NOMO-1 treated with dmso at 0.1 percent for 144 hours (cell line): ENCODE measurements around the gene PAH.

Experiments
- DNase-seq: peaks from one replicate; lab custom pipeline; 2025; ENCODE audit not compliant: unreplicated experiment; lab: John Stamatoyannopoulos, UW

The PAH gene

DNA sequence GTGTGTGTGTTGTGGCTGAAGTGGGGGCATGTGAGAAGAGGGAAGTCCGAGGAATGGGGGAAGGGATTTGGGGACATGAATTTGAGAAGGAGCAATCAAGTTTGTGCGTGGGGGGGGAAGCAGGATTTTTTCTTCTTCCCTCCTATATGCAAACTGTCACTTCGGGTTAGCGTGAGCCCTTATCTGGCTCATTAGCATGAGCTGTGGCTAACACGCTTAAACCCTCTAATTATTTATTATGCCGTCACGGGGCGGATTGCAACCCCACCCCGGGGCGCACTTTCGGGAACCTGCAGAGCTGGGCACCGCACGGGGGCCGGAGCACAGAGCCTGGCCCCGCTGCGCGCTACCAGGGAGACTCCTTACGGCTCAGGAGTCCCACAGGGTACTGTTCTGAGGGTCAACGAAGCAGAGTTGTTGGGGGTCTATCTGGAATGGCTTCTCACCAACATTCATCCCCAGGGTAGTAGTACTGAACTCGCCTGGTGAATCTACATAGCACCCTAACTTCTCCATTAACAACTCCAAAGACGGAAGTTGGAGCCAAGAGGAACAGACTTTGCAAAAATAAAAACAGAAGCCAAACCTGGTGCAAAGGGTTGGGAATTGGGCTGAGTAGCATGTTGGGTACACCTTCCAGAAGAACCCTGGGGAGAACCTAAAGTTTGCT, 34.0 kb upstream of the PAH start:
- no peak for DNase-seq

DNA sequence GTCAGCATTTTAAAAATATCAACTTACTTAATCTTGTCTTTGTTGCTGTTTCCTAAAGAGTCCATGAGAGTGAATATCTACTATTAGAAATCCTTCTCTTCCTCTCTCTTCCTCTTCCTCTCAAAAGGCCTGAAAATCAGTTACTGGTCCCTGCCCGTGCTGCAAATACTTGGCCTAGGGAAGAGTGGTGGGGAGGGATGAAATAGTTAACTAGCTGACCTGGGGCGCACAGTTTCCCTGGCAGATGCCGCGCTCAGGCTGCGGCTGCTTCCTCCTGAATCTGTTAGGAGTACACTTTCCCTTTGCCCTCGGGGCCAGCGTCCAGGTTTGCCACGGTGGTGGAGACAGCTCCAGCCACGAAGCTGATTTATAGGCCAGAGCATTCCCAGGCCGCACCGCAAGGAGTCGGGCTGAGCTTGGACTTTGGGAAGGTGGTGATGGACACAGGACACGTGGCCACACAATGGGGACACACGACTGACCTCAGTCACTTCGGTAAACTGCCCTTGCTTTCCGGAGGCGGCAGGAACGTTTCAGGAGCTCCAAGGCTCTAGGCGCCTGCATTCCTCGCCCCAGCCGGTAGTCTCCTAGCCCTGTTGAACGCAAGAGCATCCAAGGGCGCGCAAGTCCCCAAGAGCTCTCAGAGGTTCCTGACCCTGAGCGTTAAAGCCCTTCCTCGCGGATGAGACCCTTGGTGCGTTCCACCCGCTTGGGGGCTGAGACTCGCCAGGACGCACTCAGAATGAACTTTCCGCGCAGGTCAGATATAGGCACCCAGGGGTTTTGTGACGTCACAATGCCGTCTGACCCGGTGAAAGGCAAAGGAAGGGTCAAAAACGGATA, 33.3 kb upstream of the PAH start:
- no peak for DNase-seq

DNA sequence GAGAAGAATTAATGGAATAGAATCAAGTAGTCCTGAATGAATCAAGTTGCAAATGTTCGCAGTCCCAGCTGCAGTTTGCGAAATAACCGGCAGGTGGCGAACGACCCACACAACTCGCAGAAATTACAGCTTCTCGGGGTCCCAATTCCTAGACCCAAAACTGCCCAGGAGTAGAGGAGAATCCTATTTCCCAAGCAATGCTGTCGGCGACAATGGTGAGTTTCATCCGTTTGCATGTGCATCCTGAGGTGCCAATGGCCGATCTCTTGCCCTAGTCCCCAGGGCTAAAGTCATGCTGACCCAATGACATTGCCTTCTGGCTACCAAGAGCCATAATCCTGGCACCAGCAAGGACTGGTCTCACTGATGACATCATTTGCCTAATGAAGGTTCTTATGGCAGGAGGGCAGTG, 31.9 kb upstream of the PAH start:
- DNase-seq: no peak

DNA sequence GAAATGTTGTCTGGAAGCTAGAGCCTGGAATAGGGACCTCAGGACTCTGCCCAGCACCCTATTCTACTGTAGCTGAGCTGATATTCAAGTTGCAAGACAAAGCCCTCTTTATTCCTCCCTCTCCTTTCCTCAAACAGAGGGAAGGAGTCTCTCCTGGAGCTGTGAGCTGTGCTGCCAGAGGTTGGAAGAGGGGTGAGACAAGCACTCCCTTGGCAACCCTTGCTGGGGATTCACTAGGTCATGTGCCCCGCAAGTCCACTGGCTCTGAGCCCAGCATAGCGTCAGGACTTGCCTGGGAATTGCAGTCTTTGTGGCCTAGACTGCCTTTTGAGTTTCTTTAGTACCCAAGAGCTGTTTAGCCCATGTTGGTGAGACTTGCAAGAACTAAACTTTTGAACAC, 29.0 kb upstream of the PAH start:
- DNase-seq: no peak

- no peak for DNase-seq
Observed at GRCh38 chr12:102939670-102940222, 22.7 kb upstream of the PAH start.

DNA sequence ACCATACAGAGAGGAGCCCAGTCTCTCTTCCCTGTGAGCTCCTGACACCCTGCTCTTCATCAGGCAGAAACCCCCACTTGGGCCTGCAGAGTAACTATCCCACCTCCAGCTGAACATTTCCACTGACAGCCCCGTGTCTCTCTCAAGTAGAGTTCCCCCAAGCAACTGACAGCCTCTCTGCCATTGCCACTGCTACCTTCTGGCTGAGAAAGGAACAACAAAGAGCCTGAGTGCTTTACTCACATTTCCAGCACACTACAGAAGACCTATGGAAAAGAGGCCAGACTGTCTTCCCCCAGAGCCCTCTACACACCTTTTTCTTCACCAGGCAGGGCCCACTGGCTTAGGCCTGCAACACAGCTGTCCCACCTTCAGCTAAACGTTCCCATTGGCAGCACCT, 22.0 kb upstream of the PAH start:
- no peak for DNase-seq

DNA sequence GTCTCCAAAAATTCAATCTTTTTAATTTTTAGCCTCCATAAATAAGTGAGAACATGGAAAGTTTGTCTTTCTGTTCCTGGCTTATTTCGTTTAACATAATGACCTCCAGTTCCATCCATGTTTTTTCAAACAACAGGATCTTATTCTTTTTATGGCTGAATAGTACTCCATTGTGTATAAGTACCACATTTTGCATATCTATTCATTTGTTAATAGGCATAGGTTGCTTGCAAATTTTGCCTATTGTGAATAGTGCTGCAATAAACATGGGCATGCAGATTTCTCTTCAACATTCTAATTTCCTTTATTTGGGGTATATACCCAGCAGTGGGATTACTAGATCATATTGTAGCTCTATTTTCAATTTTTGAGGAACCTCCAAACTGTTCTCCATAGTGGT, 16.1 kb upstream of the PAH start:
- no peak for DNase-seq

GRCh38 chr12:102927220-102927619, 10.2 kb upstream of the PAH start:
- no peak for DNase-seq

GRCh38 chr12:102921240-102921639, 4.2 kb upstream of the PAH start:
- DNase-seq: no peak

GRCh38 chr12:102920271-102920670, 3.2 kb upstream of the PAH start:
- no peak for DNase-seq

DNA sequence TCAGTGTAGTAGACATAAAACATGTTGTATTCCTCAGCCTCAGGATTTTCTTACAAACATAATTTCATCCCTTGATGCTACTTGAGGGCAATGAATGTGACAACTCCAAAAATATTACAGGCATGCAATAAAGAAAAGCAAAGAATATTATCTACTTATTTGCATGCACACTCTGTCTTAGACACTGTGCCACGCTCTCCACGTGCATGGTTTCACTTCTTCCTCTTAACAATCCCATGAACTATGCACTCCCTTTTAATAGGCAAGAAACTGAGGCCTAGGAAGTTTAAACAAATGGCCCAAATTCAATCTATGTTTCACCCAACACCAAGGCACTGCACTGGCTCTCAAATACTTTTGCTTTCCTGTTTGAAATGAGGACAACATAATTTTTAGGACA, 1.8 kb upstream of the PAH start:
- no peak for DNase-seq

DNA sequence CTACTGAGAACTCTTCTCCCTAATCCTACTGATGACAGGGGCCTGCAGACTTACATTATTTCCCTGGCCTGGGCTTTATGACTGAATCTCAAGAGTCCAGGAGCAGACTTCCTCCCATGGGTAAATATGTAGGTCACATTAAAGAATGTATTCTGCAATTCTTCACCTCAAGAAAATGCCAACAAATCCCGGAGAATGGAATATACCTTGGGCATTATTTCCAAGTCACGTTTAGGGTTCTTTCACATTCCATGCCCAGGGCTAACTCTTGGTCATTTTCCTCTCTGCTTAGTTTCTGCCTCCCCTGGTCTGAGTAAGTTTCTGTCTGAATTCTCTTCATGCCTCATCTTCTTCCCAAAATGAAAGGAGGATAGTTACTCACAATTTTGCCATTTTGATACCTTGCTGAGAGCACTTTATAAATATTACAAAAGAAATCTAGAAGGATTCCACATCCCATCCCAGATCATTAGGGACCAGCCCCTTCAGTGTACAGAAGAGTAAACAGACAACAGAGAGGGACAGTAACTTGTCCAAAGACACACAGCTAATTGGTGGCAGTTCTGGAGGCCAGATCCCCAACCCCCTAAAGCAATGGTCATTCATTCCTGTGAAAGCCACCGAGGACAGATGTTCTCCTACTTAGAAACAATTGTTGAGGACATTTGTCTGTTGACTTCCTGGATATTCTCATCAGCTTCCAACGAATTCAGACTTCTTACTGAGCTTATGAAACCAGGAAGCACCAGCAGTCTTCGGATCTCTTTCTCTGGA, 605 bp downstream of the PAH start:
- DNase-seq: no peak

DNA sequence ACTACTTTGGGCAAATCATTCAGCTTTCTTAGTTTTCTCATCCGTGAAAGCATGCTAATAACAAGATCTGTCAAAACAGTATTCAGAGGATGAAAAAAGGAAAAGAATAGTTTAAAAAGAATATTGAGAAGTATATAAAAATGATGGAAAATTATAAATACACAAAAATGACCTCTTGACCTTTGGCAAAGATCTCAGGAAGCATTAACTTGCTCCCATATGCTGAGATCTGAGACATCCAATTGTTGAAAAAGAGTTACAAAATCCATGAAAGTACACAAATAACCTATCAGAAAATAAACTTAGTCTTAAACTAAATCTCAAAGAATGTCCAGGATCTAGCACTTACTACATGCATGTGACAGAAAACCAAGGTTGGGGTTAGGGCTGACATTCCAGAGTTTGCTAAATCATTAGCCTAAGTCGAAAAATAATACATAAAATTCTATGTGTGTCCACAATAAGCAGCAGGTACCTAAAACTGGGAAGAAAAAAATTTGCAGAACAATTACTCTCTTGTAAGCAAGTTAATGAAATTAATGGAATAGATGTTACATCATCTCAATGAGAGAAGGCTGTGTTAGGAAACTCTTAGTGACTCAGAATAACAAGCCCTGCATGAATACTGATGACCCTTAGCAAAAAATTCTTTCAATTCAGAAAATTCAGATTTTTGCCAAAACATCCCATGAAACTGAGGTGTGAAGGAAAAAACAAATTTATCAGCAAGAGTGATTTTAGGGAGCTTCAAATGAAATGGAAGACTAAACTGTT, 3.4 kb downstream of the PAH start:
- no peak for DNase-seq

DNA sequence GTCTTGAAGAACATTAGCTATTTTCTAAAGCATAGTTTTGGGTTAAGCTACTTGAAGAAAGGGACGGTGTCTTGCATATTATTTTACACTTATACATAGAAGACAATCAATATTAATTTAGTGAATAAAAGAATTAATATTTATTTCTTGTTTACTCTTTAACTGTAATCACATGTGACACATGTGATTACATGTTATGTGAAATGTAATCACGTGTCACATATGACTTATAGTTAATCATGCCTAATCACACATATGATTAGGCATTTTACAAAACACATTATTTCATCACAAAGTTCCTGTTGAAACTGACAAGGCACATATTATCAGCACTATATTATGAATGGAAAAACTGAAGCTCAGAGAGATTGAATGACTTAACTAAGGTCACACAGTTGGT, 4.8 kb downstream of the PAH start:
- no peak for DNase-seq

DNA sequence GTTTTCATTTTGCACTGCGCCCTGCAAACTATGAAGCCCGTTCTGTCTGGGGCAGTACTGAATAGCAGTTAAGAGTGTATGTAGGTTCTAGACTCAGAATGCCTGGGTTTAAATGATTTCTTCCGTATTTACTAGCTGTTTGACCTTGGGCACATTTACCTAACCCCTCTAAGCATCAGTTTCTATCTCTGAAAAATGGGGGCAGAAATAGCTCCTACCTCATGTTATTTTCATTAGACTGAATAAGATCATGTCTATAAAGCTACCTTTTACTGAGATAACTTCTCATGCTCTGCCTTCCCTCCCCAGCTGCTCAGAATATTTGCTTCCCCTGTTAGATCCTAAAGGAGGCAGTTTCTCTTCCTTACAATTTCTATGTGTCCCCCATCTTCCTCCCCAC, 5.7 kb downstream of the PAH start:
- DNase-seq: no peak

DNA sequence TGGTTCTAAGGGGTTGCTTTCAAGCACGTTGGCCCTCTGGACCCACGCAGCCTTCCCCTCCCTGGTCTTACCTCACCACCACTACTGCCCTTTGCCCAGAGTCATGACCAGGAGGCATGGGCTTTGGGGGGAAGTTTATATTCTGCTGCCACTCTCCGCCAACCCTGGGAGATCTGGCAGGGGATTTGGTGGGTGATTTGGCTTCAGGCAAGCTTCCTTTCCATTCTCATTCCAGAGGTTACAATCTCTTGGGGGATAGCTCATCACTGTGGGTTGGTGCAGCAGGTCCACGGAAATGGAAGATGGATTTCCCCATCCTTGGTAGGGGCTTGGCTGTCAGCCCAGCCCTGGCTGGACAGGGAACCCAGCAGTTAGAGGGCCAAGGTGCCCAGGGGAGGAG, 6.3 kb downstream of the PAH start:
- no peak for DNase-seq

- no peak for DNase-seq
Observed at GRCh38 chr12:102910137-102910536, 6.9 kb downstream of the PAH start.

DNA sequence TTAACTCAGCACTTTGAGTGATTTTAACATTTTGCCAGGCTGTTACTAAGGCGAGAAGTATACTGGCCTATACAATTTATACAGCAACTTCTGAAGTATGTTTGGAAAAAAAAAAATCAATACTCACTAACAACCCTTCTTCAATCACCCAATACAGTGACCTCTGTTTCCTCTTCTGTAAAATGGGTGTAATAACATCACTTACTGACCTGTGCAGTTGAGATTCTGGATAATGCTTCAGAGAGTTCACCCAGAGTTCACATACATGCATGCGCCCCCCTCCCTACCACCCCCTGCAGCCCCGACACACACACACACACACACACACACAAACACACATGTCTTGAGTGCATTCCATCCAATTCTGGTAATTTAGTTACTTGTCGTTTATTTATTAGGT, 9.1 kb downstream of the PAH start:
- DNase-seq: no peak

- DNase-seq: no peak
Observed at GRCh38 chr12:102905229-102905628, 11.8 kb downstream of the PAH start.

DNA sequence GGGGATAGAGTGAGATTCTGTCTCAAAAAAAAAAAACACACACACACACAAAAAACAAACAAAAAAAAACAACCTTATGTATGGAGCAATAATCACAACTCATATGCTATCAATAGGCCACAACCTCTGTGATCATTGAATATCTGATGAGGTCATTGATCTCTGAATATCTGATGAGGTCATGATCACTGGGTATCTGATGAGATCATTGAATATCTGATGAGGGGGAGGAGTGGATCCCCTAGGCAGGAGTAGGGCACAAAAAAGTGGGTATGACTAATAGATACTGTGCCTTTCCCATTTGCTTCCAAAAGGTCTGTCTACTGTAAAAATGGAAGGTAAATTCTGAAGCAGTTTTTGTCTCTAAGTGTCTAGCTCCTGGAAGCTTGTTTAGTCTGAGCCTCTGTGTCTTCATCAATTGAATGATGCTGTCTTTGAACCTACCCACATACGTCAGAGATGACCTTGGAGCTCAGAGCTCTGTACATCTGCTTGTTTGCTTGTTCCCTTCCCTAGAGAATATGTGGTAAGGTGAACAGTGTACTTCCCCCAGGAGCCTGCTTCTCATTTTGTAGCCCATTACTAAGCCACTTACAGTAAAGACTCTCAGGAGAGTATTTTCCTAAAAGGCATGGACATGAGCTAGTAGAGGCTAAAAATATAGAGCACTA, 13.6 kb downstream of the PAH start:
- DNase-seq: no peak
